ENCODE data around the gene SHOX. TPM values are rescaled to one million over a fixed set of nuclear protein-coding genes. Genes with fewer than 3 reads are reported as not detected.

SHOX gene
- total RNA-seq, 1 donor from 2014 or later = not detected

DNA sequence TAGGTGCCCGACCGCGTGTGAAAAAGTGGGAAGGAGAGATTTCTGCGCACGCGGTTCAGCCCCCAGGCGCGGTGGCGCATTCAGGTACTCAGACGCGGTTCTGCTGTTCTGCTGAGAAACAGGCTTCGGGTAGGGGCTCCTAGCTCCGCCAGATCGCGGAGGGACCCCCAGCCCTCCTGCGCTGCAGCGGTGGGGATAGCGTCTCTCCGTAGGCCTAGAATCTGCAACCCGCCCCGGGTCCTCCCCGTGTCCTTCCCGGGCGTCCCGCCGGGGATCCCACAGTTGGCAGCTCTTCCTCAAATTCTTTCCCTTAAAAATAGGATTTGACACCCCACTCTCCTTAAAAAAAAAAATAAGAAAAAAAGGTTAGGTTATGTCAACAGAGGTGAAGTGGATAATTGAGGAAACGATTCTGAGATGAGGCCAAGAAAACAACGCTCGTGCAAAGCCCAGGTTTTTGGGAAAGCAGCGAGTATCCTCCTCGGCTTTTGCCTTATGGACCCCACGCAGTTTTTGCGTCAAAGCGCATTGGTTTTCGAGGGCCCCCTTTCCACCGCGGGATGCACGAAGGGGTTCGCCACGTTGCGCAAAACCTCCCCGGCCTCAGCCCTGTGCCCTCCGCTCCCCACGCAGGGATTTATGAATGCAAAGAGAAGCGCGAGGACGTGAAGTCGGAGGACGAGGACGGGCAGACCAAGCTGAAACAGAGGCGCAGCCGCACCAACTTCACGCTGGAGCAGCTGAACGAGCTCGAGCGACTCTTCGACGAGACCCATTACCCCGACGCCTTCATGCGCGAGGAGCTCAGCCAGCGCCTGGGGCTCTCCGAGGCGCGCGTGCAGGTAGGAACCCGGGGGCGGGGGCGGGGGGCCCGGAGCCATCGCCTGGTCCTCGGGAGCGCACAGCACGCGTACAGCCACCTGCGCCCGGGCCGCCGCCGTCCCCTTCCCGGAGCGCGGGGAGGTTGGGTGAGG lies 3.7 kb downstream of the SHOX start:
- Histone ChIP-seq H3K4me3 (no peak overlapping the region), H3K9ac (no peak overlapping the region), H3K79me2 (ENCODE audit: low read depth) (no peaks in the 10 kb centered on the region), H3K36me3 (no peaks in the 10 kb centered on the region), H3F3A (ENCODE audit: low read depth) (peaks cover 28% of the 10 kb centered on the region), H3K4me1 (peaks cover 10% of the 10 kb centered on the region), H3K27me3 (peaks cover 99% of the 10 kb centered on the region), H4K20me1 (ENCODE audit: low read depth) (peaks cover 91% of the 10 kb centered on the region), H3K4me2 (no peak overlapping the region), H2AFZ (replicated peaks) (no peak overlapping the region), H3K27ac (no peak overlapping the region), H3K9me3 (ENCODE audit: low read depth) (no peaks in the 10 kb centered on the region)
- Mint-ChIP-seq H3K9me3 (peaks cover 2% of the 10 kb centered on the region), H3K27me3 (ENCODE audit: insufficient read depth, low read depth) (peaks cover 80% of the 10 kb centered on the region), H3K27ac (no peak overlapping the region), H3K4me1 (peaks cover 7% of the 10 kb centered on the region), H3K36me3 (no peaks in the 10 kb centered on the region), H3K4me3 (no peak overlapping the region)
- TF ChIP-seq EZH2 (IDR thresholded peaks at IDR 0.05) = peak; percentile 98
- TF ChIP-seq, protein P1, sequence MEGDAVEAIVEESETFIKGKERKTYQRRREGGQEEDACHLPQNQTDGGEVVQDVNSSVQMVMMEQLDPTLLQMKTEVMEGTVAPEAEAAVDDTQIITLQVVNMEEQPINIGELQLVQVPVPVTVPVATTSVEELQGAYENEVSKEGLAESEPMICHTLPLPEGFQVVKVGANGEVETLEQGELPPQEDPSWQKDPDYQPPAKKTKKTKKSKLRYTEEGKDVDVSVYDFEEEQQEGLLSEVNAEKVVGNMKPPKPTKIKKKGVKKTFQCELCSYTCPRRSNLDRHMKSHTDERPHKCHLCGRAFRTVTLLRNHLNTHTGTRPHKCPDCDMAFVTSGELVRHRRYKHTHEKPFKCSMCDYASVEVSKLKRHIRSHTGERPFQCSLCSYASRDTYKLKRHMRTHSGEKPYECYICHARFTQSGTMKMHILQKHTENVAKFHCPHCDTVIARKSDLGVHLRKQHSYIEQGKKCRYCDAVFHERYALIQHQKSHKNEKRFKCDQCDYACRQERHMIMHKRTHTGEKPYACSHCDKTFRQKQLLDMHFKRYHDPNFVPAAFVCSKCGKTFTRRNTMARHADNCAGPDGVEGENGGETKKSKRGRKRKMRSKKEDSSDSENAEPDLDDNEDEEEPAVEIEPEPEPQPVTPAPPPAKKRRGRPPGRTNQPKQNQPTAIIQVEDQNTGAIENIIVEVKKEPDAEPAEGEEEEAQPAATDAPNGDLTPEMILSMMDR (IDR thresholded peaks at IDR 0.05) = no peak
- TF ChIP-seq EZH2phosphoT487 (IDR thresholded peaks at IDR 0.05) = peak; percentile 93
- DNase-seq (ENCODE audit: low spot score) = peak; percentile 79

GRCh38 chrX:635428-636090 lies 5.0 kb downstream of the SHOX start:
- Mint-ChIP-seq H3K27me3 (ENCODE audit: insufficient read depth, low read depth) (peaks cover 83% of the 10 kb centered on the region), H3K27ac (no peak overlapping the region), H3K4me3 (no peak overlapping the region), H3K36me3 (no peaks in the 10 kb centered on the region), H3K4me1 (peaks cover 9% of the 10 kb centered on the region), H3K9me3 (peaks cover 2% of the 10 kb centered on the region)
- Histone ChIP-seq H3K9ac (no peak overlapping the region), H3K27ac (no peak overlapping the region), H4K20me1 (ENCODE audit: low read depth) (peaks cover 85% of the 10 kb centered on the region), H3F3A (ENCODE audit: low read depth) (peaks cover 23% of the 10 kb centered on the region), H3K4me2 (no peak overlapping the region), H3K27me3 (peaks cover 99% of the 10 kb centered on the region), H3K9me3 (ENCODE audit: low read depth) (no peaks in the 10 kb centered on the region), H2AFZ (replicated peaks) (no peak overlapping the region), H3K4me1 (peaks cover 2% of the 10 kb centered on the region), H3K79me2 (ENCODE audit: low read depth) (no peaks in the 10 kb centered on the region), H3K36me3 (no peaks in the 10 kb centered on the region), H3K4me3 (no peak overlapping the region)
- peak; percentile 40 for DNase-seq (ENCODE audit: low spot score)
- peak; percentile 67 for TF ChIP-seq EZH2 (IDR thresholded peaks at IDR 0.05)
- TF ChIP-seq, protein P1 (IDR thresholded peaks at IDR 0.05) = no peak
- peak; percentile 83 for TF ChIP-seq EZH2phosphoT487 (IDR thresholded peaks at IDR 0.05)

DNA sequence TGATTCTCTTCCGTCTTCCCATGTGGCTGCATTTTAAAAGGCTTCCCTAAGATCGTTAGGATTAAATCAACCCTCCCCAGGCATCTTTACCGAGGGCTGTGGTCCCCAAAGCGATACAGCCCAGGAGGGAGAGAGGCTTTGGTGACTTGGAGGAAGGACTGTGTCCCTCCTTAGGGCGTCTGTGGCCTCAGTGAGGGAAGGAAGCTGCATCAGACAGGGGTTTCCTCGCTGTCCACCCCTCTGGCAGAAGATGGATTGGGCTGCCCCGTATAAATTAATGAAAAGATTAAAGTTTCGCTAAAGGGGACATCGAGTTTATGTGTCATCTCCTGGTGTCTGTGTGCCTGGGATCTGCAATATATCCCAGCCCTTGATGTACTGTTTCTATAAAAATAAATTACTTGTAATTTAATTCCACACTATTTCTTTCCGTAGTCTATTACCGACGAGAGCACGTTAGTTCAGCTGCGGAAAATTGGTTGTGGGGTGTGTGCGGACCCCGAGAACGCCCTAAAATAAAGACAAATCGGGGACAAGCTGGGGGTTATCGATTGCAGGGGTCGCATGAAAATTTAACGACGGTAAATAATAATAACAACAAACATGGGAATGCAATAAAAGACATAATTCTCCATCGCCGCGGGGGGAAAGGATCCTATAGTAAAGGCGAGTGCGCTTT lies 6.5 kb downstream of the SHOX start:
- no peaks in the 10 kb centered on the region for H3K36me3 ChIP-seq
- no peak for TF ChIP-seq EZH2 (IDR thresholded peaks at IDR 0.05)
- peak; percentile 48 for DNase-seq (ENCODE audit: low spot score)
- H3K27ac ChIP-seq = no peak overlapping the region
- H3K4me3 Mint-ChIP-seq = no peak overlapping the region
- no peaks in the 10 kb centered on the region for H3K4me1 ChIP-seq
- no peaks in the 10 kb centered on the region for H3K36me3 Mint-ChIP-seq
- H3F3A ChIP-seq (ENCODE audit: low read depth) = peaks cover 12% of the 10 kb centered on the region
- H3K27me3 Mint-ChIP-seq (ENCODE audit: insufficient read depth, low read depth) = peaks cover 79% of the 10 kb centered on the region
- H3K4me1 Mint-ChIP-seq = peaks cover 9% of the 10 kb centered on the region
- peaks cover 82% of the 10 kb centered on the region for H4K20me1 ChIP-seq (ENCODE audit: low read depth)
- peaks cover 2% of the 10 kb centered on the region for H3K9me3 Mint-ChIP-seq
- H3K27ac Mint-ChIP-seq = no peak overlapping the region
- H3K79me2 ChIP-seq (ENCODE audit: low read depth) = no peaks in the 10 kb centered on the region
- H3K27me3 ChIP-seq = peaks cover 99% of the 10 kb centered on the region
- H3K4me2 ChIP-seq = no peak overlapping the region
- H3K9me3 ChIP-seq (ENCODE audit: low read depth) = no peaks in the 10 kb centered on the region
- H2AFZ ChIP-seq (replicated peaks) = no peak overlapping the region
- no peak overlapping the region for H3K9ac ChIP-seq
- H3K4me3 ChIP-seq = no peak overlapping the region

All from neural progenitor cell (in vitro differentiated cells).